ENCODE measurements around the gene PSD4.

DNA sequence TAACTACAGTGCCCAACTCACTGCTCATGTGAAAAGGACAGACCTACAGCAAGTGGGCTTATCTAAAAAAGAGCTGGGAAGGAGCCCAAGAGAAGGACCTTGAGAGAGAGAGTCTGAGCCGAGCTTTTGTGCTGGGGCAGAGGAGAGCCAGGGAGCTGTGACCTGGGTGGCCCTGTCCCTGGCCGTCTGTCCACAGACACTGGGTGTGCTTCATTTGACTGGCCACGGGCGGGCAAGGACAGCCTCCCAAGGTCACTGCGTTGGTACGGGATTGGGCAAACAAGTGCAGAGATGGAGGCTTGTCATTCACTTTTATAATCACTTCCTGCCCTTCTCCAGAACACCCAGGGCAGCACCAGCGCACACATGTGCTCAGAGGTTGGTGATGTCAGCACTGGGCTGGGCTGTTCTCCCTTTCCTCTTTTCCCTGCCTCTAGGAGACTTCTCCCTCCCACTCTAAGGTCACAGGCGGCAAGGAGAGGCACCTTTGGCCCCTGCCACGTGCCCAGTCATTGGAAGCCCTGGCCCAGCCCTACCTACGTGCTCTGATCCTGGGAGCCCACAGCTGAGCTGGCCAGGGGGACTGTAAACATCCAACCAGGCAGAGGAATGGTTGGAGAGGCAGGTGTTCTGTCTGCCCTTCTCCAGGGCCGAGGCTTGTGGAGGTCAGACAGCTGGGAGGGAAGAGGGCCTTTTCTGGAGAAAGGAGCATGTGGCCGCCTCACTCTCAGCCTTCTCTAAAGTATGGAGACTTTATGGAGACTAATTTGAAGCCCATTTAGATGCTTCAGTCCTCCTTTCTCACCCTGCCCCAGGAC lies 6.4 kb upstream of the PSD4 start:
- TF ChIP-seq POLR2A (IDR thresholded peaks at IDR 0.05; ENCODE audit: borderline replicate concordance, extremely low read depth, insufficient read depth, insufficient read length) (no peak), EZH2 (IDR thresholded peaks at IDR 0.05) (no peak)
- TF ChIP-seq, protein P1, sequence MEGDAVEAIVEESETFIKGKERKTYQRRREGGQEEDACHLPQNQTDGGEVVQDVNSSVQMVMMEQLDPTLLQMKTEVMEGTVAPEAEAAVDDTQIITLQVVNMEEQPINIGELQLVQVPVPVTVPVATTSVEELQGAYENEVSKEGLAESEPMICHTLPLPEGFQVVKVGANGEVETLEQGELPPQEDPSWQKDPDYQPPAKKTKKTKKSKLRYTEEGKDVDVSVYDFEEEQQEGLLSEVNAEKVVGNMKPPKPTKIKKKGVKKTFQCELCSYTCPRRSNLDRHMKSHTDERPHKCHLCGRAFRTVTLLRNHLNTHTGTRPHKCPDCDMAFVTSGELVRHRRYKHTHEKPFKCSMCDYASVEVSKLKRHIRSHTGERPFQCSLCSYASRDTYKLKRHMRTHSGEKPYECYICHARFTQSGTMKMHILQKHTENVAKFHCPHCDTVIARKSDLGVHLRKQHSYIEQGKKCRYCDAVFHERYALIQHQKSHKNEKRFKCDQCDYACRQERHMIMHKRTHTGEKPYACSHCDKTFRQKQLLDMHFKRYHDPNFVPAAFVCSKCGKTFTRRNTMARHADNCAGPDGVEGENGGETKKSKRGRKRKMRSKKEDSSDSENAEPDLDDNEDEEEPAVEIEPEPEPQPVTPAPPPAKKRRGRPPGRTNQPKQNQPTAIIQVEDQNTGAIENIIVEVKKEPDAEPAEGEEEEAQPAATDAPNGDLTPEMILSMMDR (IDR thresholded peaks at IDR 0.05 in 2 of 3, conservative IDR thresholded peaks at IDR 0.05 in 1 of 3; ENCODE audit: borderline replicate concordance in 1 of 3, insufficient read depth in 1 of 3, low read depth in 2 of 3, low read length in 2 of 3), result no peak
- TF ChIP-seq, protein P2, sequence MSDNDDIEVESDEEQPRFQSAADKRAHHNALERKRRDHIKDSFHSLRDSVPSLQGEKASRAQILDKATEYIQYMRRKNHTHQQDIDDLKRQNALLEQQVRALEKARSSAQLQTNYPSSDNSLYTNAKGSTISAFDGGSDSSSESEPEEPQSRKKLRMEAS (IDR thresholded peaks at IDR 0.05), result no peak

All from HCT116 (cell line).